HG02571 (cell line): ENCODE results near the gene GXYLT2.

Experiments used
- ATAC-seq: cut with Tn5 transposase; IDR thresholded peaks from one replicate; pipeline ENCODE4 v1.9.1; 2021; ENCODE audit warnings: mild to moderate bottlenecking, moderate library complexity; ENCODE audit not compliant: unreplicated experiment

Gene GXYLT2

DNA sequence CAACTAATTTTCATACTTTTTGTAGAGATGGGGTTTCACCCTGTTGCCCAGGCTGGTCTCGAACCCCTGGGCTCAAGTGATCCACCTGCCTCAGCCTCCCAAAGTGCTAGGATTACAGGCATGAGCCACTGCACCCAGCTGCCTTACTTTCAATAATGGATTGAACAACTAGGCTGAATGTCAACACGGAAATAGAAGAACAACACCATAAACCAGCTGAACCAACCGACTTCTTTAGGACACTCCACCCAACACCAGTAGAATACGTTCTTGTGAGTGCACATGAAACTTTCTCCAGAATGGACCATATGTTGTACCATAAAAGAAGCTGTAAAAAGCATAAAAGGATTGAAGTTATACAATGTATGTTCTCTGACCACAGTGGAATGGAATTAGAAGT is 42.9 kb downstream of the GXYLT2 start:
- ATAC-seq, result no peak

DNA sequence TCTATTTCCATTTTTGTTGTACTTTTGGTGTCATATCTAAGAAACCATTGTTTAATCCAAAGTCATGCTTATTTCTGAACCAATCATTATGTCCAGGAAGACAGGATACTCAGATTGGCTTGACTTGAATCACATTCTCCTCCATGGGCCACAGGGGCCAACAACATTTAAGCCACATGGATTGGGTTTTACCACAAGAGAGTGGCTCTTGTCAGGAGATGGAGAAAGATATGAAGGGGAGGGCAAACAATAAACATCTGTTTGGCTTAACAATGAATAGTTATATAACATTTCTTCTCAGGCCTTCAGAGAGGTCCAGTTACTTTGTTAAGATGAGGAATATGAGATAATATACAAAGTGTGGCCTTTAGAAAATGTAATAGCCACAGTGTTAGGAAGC is 44.6 kb downstream of the GXYLT2 start:
- no peak for ATAC-seq

DNA sequence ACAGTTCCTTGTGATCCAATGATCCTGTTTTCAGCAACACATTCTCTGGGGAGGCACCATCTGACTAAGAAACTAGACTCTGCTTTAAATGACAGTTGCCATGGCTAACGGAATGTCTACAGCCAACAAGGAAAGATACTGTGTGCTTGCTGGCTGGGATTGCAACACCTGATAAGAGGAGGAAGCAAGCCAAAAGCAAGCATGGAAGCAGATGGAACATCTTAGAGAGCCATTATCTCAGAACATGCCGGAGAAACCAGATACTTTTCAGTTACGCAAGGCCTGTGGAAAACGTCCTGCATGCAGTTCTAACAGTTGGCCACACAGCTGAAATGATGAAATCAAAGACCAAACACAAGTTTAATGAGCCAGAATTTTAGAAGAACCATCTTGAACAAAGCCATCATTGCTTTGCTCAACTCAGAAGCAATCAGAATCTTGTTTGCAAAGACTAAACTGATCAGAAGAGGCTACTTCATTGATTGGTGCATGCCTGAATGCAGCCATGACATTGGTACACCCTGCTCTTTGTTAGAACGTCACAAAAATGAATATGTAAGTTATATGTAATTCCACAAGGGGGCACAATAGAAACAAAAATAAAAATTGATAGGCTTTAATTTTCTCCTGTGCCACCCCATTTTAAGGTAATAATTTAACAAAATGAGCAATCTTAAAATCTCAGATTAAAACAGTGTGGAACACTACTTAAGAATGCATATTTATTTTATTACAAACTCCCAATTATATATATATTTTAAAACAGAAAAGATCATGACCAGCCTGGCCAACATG is 50.8 kb downstream of the GXYLT2 start:
- no peak for ATAC-seq

DNA sequence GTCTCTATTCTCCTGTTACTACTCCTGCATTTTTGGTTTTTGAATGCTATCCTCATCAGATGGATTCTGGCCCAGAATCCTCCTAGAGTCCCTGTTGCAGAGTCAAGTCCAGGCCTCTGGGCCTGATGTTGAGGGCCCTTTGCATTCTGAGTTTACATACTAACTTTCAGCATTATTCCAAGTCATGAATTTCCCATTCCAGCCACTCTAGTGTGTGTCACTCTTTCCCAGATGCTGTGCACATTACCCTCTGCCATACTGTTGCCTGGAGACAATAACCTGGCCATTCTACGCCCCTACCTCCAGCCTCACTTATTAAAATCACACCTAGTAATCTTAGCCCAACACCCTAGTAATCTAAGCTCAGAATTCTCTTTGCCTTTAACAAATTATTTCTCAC is 53.4 kb downstream of the GXYLT2 start:
- ATAC-seq, result no peak

DNA sequence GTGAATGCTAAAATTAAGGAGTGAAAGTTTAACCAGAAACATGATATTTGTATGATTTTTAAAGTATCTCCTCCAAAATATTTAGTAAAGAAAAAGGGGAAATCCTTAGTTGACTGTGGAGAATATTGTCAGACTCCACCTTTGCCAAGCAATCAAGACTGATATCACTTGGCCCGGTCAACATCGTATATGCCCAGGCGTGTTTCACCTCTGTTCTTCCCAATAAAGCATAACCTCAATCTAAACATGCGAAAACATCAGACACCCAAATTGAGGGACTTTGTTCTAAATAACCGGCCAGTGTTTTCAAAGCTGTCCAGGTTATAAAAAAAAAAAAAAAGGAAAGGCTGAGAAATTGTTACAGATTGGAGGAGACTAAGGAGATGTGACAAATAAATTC is 54.6 kb downstream of the GXYLT2 start:
- ATAC-seq, result no peak

DNA sequence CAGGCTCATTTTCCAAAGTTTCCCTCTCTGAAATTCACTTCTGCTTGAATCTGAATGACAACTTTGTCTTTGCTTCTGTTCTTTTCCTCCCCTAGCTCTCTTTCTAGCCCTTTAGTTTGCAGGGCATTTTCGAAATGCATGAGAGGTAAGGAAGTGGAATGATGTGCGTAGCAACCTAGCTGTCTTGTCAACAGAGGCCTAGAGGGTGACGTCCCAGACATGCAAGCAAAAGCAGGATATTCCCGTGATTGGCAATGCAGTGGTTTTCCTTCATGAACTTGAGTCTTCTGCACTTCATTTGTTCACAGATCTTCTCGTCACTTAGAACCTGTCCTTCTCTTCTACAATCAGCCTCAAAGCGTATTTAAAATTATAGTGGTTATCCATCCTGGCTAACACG is 56.9 kb downstream of the GXYLT2 start:
- no peak for ATAC-seq

DNA sequence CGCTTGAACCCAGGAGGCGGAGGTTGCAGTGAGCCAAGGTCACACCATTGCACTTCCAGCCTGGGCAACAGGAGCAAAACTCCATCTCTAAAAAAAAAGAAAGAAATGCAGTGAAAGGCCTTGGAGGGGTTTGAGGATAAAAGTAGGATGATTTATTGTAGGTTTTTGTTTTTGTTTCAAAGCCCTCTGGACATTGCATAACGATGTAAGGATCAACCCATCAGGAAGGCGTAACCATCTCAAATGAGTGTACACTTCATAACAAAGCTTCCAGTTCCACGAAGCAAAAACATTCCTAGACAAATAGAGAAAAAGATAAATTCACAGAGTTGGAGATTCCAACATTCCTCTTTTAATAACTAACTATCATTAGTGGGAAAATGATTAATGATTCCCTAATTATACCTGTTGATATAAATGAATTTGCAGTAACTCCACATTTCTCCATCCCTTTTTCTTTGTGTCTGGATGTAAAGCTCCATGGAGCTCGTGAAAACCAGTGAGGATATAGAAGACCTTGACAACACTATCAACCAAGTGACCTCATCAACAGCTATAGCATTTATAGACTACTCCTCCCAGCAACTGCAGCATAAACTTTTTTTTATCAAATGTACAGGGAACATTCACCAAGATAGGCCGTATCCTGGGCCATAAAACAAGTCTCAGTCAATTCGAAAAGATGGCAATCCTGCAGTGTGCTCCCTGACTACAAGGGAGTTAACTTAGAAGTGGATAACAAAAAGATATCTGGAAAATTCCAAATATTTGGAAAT is 60.1 kb downstream of the GXYLT2 start:
- ATAC-seq, result no peak

DNA sequence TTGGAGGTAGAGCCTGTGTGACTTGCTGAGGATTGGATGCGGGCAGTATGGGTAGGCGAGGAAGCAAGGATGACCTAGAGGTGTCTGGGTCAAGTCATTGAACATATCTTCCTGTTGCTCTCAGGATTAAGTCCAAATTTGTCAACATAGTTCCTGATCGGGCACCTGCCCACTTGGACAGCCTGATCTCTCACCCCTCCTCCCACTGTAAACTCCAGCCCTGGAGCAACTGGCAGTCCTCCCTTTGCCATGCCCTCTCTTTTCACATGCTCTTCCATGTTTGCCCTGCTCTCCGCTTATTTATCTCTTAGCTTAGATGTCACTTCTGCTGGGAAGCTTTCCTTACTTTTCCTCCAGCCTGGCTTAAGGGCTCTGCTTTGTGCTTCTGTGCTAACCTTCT is 61.2 kb downstream of the GXYLT2 start:
- no peak for ATAC-seq

DNA sequence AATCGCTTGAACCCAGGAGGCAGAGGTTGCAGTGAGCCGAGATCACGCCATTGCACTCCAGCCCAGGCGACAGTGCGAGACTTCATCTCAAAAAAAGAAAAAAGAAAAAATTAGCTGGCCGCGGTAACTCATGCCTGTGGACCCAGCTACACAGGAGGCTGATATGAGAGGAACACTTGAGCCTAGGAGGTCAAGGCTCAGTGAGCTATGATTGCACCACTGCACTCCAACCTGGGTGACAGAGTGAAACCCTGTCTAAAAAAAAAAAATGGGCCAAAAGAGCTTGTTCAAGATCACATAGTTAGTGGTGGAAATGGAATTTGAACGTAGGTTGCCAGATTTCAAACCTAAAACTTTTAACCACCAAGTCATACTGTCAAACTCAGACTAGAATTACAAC is 62.5 kb downstream of the GXYLT2 start:
- ATAC-seq, result no peak

DNA sequence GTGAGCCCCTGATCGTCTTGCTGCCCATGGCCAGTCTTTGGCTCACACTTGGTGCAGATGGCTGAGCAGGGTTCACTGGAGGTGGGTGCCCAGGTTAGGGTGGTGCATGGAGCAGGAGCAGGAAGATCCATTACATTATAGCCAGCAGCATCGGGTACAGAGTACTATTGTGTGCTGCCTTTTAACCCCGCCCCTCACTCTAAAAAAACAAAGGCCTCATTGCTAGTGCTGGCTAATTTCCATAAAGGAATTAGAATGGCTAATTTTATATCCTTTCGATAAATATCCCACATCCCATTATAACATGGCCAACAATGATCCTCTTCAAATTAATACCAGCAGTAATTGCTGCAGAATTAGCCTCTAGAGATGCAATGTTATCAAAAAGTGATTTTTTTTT is 63.0 kb downstream of the GXYLT2 start:
- ATAC-seq, result no peak

DNA sequence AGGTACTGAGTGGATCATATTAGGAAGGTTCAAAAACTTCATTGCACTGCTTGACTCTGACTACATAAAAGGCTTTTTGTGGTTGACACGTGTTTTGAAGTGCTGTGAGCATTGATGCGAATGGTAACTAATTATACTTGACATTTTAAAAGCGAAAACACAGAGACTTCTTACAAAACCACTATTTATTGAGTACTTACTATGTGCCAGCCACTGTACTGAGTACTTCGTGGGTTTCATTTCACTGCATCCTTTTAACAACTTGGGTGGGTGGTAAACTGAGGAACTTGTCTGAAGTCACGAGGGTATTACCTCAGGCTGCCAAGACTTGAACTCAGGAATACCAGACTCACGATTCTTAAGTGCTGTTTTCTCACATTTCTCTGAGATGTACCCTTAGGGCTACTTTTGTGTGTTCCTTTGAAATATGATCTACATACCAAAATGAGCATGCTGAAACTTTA is 63.4 kb downstream of the GXYLT2 start:
- no peak for ATAC-seq

DNA sequence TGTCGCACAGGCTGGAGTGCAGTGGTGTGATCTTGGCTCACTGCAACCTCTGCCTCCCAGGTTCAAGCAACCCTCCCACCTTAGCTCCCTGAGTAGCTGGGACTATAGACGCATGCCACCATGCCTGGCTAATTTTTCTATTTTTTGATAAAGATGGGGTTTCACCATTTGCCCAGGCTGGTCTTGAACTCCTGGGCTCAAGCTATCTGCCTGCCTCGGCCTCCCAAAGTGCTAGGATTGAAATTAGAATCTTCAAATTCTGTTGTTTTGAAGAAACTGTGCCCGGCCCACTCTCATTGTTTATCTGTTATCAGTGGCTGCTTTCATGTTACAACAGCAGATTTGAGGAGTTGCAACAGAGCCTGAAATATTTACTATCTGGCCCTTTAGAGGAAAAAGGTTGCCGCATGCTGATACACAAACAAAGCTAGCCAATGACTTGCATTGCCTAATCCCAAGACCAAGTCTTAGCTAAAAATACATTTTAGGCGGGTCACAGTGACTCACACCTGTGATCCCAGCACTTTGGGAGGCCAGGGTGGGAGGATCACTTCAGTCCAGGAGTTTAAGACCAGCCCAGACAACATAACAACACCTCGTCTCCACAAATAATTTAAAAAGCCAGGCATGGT is 65.6 kb downstream of the GXYLT2 start:
- no peak for ATAC-seq

DNA sequence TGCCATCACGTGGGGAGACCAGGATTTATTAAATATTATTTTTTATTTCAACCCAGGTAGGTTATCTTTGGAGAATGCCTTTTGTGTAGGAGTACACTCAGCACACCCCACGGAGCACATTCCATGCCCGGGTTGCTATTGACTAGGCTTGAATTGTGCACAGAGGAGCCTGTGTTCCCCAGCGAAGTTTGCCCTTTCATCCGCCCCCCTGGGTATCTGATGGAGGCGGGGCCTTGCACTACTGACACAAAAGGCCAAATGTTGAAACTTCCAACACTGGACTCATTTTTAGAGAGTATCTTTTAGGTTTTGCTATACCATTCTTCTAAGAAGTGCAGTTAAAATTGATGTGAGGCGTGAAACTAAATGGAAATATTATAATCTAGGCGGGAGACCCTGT is 69.5 kb downstream of the GXYLT2 start:
- no peak for ATAC-seq

DNA sequence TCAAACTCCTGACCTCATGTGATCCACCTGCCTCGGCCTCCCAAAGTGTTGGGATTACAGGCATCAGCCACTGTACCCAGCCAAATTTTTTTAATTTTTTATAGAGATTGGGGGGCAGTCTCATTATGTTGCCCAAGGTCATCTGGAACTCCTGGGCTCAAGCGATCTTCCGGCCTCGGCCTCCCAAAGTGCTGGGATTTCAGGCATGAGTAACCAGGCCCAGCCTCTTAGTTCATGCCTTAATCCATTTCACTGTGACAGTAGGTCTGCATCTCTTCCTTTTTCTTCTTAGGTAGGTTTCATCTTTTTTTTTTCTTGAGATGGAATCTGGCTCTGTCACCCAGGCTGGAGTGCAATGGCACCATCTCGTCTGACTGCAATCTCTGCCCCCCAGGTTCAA is 71.5 kb downstream of the GXYLT2 start:
- ATAC-seq, result no peak

DNA sequence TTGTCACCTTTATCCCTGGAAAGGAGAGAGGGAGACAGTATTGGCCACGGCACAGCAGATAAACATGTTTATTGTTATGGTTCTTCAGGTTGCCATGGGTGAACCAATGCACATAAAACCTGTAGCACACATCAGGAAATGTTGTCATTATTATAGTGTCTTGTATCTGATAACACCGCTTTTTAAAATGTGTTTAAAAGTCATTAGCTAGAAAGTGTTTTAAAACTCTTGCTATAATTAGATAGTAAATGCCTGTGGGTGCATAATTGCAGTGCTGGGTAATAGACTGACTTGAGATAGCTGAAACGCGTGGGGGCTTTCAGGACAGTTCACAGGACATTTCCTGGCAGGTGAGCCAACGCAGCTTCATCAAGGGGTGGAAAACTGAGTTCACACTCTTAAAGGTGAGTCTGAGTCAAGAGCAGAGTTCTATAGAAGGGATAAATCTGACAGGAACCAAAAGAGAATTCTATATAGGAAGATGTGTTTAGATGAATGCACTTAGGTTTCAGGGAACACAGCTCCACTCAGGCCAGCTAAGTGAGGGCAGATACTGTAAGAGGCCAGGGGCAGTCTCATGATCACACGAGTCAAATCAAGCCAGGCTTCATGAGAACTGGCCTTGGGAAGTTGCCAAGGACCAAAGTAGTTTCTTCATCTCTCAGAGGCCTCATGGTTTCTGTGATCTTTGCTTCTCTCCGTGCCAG is 73.1 kb downstream of the GXYLT2 start:
- ATAC-seq, result no peak

DNA sequence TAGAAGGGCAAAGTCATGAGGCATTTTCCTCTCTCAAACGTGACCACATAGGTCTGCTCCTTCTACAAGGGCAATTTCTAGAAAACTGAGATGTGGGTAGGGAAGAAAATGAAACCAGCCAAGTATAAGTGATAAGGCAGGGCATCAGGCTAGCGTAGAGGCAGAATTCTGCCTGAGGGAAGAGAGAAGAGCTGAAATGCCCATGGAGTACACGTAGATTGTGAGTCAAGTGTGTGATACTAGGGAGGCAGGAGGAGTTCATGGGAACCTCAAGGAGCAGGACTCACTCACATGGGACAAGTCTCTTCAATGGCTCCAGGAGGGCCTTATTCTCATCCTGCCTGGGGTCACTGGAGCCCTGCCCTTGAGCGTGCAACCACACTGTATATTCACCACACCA is 73.9 kb downstream of the GXYLT2 start:
- no peak for ATAC-seq

DNA sequence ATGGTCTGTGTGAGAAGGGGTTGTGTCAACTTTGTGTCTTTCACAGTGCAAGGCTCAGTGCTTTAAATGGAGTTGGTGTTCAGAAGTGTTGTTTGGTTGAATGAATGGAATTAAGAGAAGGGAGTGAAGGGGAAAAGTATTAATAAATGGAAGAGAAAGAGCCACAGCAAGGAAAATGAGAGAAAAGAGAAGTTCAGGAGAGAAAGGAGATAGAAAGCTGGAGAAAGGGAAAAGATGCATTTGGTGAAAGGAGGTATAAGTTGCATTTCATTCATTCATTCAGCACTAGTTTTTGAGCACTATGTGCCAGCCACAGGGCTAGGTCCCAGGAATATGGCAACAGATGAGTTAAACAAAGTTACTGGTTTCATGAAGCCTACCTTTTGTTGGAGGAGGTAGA is 74.5 kb downstream of the GXYLT2 start:
- ATAC-seq, result no peak

DNA sequence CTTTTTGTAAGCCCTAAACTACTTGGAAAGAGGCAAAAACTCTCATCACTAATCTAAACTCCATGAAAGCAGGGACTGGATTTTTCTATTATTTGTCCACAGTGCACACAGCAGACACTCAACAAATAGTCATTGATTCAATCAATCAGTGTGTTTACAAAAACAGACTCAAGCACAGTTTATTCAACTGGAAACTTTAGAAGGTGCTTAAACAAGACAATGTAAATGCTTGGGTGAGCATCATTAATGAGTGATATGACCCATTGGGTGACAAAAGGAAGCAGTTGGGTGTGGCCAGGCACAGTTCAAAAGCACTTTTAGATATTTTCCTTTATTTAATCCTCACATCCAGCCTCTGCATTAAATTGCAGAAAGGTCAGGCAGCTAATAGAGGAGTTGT is 76.8 kb downstream of the GXYLT2 start:
- no peak for ATAC-seq

DNA sequence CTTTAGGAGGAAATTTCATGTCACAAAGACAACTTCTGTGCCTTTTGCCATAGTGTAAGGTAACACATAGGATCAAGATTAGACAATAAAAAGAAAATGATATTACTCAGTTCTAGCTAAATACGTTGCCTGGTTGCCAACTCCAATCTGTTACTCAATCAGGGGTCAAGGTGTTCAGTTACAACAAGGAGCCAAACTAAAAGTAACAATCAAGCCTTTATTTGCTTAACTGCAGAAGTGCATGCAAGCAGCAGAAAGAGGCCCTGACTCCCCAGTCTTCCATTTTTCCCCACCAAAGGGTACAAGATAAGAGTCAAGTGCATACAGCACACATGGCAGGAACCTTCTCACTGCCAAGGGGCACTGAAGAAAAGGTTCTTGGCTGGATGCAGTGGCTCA is 80.4 kb downstream of the GXYLT2 start:
- no peak for ATAC-seq

DNA sequence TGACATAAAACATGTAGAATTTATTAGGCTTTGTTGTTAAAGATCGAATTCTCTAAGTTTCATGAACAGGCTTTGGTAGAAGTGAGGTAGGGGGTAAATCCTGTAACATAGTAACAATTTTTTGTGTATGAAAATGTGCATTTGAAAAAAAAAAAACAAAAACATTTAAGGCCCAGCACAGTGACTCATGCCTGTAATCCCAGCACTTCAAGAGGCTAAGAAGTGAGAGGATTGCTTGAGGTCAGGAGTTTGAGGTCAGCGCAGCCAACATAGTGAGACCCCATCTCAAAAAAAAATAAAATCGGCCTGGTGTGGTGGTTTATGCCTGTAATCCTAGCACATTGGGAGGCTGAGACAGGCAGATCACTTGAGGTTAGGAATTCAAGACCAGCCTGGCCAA is 81.9 kb downstream of the GXYLT2 start:
- ATAC-seq, result no peak

DNA sequence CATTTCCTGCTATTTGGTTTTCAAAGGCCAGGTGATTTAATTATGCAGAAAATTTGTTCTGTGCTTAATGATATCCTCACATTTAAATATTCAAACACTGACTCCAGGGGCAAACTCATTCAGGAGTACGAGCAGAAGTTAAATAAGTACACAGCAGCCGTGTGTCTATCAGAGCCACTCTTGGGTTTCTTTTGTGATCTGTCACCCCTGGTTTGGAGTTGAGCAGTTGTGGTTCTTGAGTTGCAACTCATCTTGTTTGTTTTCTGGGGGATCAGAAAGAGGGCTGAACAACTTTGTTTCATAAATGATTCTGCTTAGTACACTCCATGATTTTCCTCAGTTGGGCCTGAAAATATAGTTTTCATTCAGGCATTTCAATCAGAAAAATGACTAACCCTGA is 83.1 kb downstream of the GXYLT2 start:
- no peak for ATAC-seq

DNA sequence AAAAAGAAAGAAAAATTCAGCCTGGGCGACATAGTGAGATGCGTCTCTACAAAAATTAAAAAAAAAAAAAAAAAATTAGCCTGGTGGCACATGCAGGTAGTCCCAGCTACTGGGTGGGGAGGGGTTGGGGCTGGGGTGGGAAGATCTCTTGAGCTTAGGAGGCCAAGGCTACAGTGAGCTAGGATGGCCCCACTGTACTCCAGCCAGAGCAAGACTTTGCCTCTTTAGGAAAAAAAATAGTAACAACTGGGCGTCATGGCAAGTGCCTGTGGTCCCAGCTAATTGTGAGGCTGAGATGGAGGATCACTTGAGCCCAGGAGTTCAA is 84.8 kb downstream of the GXYLT2 start:
- no peak for ATAC-seq
